Neural cell (in vitro differentiated cells): ENCODE data around the gene DDX54. TPM values are rescaled to one million over a fixed set of nuclear protein-coding genes. Genes with fewer than 3 reads are reported as not detected.

Experiments used
- H2AFZ ChIP-seq: fragments of 200-600, 300-800 bp; sonication (generic), shearing (Covaris generic); 2 replicates; pipeline ENCODE4 v1.6.0; 2014; ENCODE audit warnings: low read depth, mild to moderate bottlenecking, antibody characterized with exemption, low read length, moderate library complexity
- H3F3A ChIP-seq: fragments of 200-600 bp; shearing (Covaris generic); 2 replicates; pipeline ENCODE4 v1.6.1; 2016; ENCODE audit warnings: mild to moderate bottlenecking, moderate library complexity, mixed read lengths, antibody characterized with exemption, low read length; ENCODE audit not compliant: insufficient read depth, poor library complexity, severe bottlenecking
- H3K27ac ChIP-seq: fragments of 200-600, 300-800 bp; sonication (generic), shearing (Covaris generic); 2 replicates; pipeline ENCODE4 v1.5.1; 2014; ENCODE audit warnings: mild to moderate bottlenecking, low read length, moderate library complexity
- H3K27me3 ChIP-seq: fragments of 300-800, 200-600 bp; sonication (generic), shearing (Covaris generic); 2 replicates; pipeline ENCODE4 v1.6.0; 2014; ENCODE audit warnings: mild to moderate bottlenecking, low read depth, low read length, moderate library complexity; ENCODE audit not compliant: insufficient read depth
- H3K36me3 ChIP-seq: fragments of 300-800, 200-600 bp; sonication (generic), shearing (Covaris generic); 2 replicates; pipeline ENCODE4 v1.5.1; 2014; ENCODE audit warnings: mild to moderate bottlenecking, antibody characterized with exemption, low read length, moderate library complexity; ENCODE audit not compliant: insufficient read depth
- H3K4me2 ChIP-seq: fragments of 300-800, 200-600 bp; sonication (generic), shearing (Covaris generic); 2 replicates; pipeline ENCODE4 v1.6.0; 2014; ENCODE audit warnings: mild to moderate bottlenecking, low read length
- H3K4me3 ChIP-seq: fragments of 300-800, 200-600 bp; sonication (generic), shearing (Covaris generic); 2 replicates; pipeline ENCODE4 v1.5.1; 2014; ENCODE audit warnings: mild to moderate bottlenecking, low read length, moderate library complexity
- H3K79me2 ChIP-seq: fragments of 200-600 bp; shearing (Covaris generic); replicated peaks from 2 replicates; pipeline ENCODE4 v1.6.0; 2014; ENCODE audit warnings: mild to moderate bottlenecking, low read length, moderate library complexity; ENCODE audit not compliant: insufficient read depth
- H3K9ac ChIP-seq: fragments of 300-800, 200-600 bp; sonication (generic), shearing (Covaris generic); 2 replicates; pipeline ENCODE4 v1.6.1; 2016; ENCODE audit warnings: mild to moderate bottlenecking, low read length, mixed read lengths
- H3K9me2 ChIP-seq: fragments of 200-600 bp; shearing (Covaris generic); 2 replicates; pipeline ENCODE4 v1.6.1; 2016; ENCODE audit warnings: mild to moderate bottlenecking, low read length, mixed read lengths; ENCODE audit not compliant: insufficient read depth
- H3K9me3 ChIP-seq: fragments of 200-600, 300-800 bp; sonication (generic), shearing (Covaris generic); 2 replicates; pipeline ENCODE4 v1.6.1; 2016; ENCODE audit warnings: mild to moderate bottlenecking, mixed run types, low read length, moderate library complexity, mixed read lengths
- H4K20me1 ChIP-seq: fragments of 200-600 bp; shearing (Covaris generic); 2 replicates; pipeline ENCODE4 v1.6.1; 2016; ENCODE audit warnings: mild to moderate bottlenecking, mixed run types; ENCODE audit not compliant: insufficient read depth
- EP300 ChIP-seq: fragments of 450-650 bp; conservative IDR thresholded peaks from 2 replicates; pipeline ENCODE4 v1.6.1; 2014; ENCODE audit warnings: antibody characterized with exemption, mild to moderate bottlenecking, moderate library complexity; ENCODE audit not compliant: poor library complexity, severe bottlenecking
- EZH2 ChIP-seq: fragments of 200-600, 300-800 bp; shearing (Covaris generic), sonication (generic); IDR thresholded peaks from 2 replicates; pipeline ENCODE4 v1.6.1; 2014; ENCODE audit warnings: antibody characterized with exemption, low read length, borderline replicate concordance, mild to moderate bottlenecking; ENCODE audit not compliant: insufficient read depth, poor library complexity, severe bottlenecking
- MXI1 ChIP-seq: fragments of 450-650 bp; conservative IDR thresholded peaks from 2 replicates; pipeline ENCODE4 v1.6.1; 2014; ENCODE audit warnings: antibody characterized with exemption, mild to moderate bottlenecking; ENCODE audit not compliant: poor library complexity, severe bottlenecking
- POLR2AphosphoS5 ChIP-seq: IDR thresholded peaks from 2 replicates; pipeline ENCODE4 v1.6.1; 2012
- RAD21 ChIP-seq: fragments of 450-650 bp; conservative IDR thresholded peaks from 2 replicates; pipeline ENCODE4 v1.6.1; 2014; ENCODE audit warnings: antibody characterized with exemption, mild to moderate bottlenecking, moderate library complexity
- SMC3 ChIP-seq: fragments of 450-650 bp; conservative IDR thresholded peaks from 2 replicates; pipeline ENCODE4 v1.6.1; 2014; ENCODE audit warnings: antibody characterized with exemption, mild to moderate bottlenecking, moderate library complexity; ENCODE audit not compliant: poor library complexity
- TAF1 ChIP-seq: IDR thresholded peaks from 2 replicates; pipeline ENCODE4 v1.6.1; 2012; ENCODE audit warnings: low read depth
- polyA plus RNA-seq: library from polyadenylated mRNA; depleted of rRNA; stranded (reverse); fragments of >200 nt; gene quantifications from 2 replicates; pipeline ENCODE4 v1.2.3, GENCODE V29; 2014
- TF ChIP-seq, protein P1 (sequence below): fragments of 450-650 bp; IDR thresholded peaks from 2 replicates; pipeline ENCODE4 v1.5.1; 2014; ENCODE audit warnings: antibody characterized with exemption, mild to moderate bottlenecking, moderate library complexity; ENCODE audit not compliant: poor library complexity, severe bottlenecking
- TF ChIP-seq, protein P2 (sequence below): IDR thresholded peaks from 2 replicates; pipeline ENCODE4 v1.6.1; 2012; ENCODE audit warnings: borderline replicate concordance

DDX54 gene
- polyA plus RNA-seq, 1 donor from 2014 or later: 63.3 TPM

DNA sequence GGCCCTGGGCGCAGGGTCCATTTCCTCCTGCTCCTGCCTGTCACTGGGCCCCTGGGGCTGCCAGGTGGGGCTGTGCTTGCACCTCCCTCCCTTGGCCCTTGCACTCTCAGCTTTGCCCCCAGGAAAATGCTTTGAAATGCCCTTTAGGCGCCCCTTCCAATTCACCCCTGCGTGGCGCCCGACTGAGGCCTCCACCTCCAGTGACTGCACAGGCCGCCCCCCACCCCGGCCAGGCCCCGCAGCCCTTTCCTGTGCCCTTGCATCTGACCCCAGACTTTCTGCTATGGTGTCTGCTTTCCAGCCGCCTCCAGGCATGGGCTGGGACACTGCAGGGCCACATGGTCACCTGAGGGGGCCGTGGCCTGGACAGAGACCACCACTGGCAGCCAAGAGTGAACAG lies 17.4 kb downstream of the DDX54 start:
- Histone ChIP-seq H2AFZ (no peak overlapping the region), H3K27me3 (no peaks in the 10 kb centered on the region), H3K9me3 (no peaks in the 10 kb centered on the region), H3K79me2 (no peaks in the 10 kb centered on the region), H3F3A (no peaks in the 10 kb centered on the region), H3K27ac (no peak overlapping the region), H3K4me3 (no peak overlapping the region), H4K20me1 (no peaks in the 10 kb centered on the region), H3K36me3 (peaks cover 3% of the 10 kb centered on the region), H3K4me2 (no peak overlapping the region), H3K9me2 (no peaks in the 10 kb centered on the region), H3K9ac (no peak overlapping the region)
- TF ChIP-seq EZH2: no peak
- no peak for TF ChIP-seq POLR2AphosphoS5
- no peak for TF ChIP-seq EP300
- no peak for TF ChIP-seq SMC3
- TF ChIP-seq, protein P1, sequence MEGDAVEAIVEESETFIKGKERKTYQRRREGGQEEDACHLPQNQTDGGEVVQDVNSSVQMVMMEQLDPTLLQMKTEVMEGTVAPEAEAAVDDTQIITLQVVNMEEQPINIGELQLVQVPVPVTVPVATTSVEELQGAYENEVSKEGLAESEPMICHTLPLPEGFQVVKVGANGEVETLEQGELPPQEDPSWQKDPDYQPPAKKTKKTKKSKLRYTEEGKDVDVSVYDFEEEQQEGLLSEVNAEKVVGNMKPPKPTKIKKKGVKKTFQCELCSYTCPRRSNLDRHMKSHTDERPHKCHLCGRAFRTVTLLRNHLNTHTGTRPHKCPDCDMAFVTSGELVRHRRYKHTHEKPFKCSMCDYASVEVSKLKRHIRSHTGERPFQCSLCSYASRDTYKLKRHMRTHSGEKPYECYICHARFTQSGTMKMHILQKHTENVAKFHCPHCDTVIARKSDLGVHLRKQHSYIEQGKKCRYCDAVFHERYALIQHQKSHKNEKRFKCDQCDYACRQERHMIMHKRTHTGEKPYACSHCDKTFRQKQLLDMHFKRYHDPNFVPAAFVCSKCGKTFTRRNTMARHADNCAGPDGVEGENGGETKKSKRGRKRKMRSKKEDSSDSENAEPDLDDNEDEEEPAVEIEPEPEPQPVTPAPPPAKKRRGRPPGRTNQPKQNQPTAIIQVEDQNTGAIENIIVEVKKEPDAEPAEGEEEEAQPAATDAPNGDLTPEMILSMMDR: no peak
- TF ChIP-seq, protein P2, sequence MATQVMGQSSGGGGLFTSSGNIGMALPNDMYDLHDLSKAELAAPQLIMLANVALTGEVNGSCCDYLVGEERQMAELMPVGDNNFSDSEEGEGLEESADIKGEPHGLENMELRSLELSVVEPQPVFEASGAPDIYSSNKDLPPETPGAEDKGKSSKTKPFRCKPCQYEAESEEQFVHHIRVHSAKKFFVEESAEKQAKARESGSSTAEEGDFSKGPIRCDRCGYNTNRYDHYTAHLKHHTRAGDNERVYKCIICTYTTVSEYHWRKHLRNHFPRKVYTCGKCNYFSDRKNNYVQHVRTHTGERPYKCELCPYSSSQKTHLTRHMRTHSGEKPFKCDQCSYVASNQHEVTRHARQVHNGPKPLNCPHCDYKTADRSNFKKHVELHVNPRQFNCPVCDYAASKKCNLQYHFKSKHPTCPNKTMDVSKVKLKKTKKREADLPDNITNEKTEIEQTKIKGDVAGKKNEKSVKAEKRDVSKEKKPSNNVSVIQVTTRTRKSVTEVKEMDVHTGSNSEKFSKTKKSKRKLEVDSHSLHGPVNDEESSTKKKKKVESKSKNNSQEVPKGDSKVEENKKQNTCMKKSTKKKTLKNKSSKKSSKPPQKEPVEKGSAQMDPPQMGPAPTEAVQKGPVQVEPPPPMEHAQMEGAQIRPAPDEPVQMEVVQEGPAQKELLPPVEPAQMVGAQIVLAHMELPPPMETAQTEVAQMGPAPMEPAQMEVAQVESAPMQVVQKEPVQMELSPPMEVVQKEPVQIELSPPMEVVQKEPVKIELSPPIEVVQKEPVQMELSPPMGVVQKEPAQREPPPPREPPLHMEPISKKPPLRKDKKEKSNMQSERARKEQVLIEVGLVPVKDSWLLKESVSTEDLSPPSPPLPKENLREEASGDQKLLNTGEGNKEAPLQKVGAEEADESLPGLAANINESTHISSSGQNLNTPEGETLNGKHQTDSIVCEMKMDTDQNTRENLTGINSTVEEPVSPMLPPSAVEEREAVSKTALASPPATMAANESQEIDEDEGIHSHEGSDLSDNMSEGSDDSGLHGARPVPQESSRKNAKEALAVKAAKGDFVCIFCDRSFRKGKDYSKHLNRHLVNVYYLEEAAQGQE: no peak
- TF ChIP-seq MXI1: no peak
- TF ChIP-seq RAD21: no peak
- TF ChIP-seq TAF1: no peak

DNA sequence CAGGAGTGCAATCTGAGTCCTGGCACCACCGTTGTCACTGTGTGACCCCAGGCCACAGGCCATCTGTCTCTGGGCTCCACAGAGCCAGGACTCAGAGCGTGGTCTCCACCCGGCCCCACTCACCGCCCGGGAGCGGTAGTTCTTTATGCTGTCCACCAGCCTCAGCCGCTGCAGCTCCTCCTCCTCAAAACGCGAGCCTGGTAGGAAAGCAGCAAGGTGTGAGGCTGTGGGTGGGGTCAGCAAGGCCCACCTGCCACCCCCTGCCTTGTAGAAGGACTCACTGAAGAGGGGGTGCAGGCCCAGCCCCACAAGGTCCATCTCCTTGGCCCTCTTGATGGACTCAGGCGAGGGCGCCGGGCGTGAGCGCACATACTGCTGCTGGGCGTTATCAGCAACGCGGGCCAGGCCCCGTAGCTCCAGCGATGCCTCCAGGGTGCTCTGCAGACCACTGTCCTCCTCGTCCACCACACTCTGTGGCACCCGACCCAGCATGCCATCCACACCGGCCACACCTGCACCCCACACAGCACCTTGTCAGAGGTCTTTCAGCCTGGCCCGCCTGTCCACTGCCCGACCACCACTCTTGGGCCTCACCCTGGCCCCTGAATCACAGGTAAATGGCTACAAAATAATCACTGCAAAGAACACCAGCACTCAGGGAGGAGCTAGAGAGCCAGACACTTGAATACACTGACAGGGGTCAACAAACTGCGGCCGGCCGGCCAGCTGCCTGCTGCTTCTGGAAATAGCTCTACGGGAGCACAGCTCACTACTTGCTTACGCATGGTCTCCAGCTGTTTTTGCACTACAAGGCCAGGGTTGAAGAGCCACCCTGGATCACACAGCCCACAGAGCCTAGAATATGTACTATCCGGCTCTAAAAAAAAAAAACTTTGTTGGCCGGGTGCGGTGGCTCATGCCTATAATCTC lies 19.5 kb downstream of the DDX54 start:
- no peaks in the 10 kb centered on the region for H3K79me2 ChIP-seq
- H3K9me2 ChIP-seq: no peaks in the 10 kb centered on the region
- H2AFZ ChIP-seq: no peak overlapping the region
- no peak overlapping the region for H3K27ac ChIP-seq
- peaks cover under 1% of the 10 kb centered on the region for H3K36me3 ChIP-seq
- H3K4me3 ChIP-seq: no peak overlapping the region
- no peaks in the 10 kb centered on the region for H3K27me3 ChIP-seq
- no peak for TF ChIP-seq POLR2AphosphoS5
- no peak for TF ChIP-seq TAF1
- TF ChIP-seq SMC3: no peak
- no peak for TF ChIP-seq RAD21
- no peak for TF ChIP-seq EZH2
- TF ChIP-seq, protein P1: no peak
- TF ChIP-seq MXI1: no peak
- TF ChIP-seq, protein P2: no peak
- no peak for TF ChIP-seq EP300
- no peak overlapping the region for H3K9ac ChIP-seq
- H3K4me2 ChIP-seq: no peak overlapping the region
- H4K20me1 ChIP-seq: no peaks in the 10 kb centered on the region
- no peaks in the 10 kb centered on the region for H3K9me3 ChIP-seq
- H3F3A ChIP-seq: no peaks in the 10 kb centered on the region
